Lung (tissue), 12 donors: Measurements from ENCODE around the gene FZD10. TPM values are rescaled to one million over a fixed set of nuclear protein-coding genes. Genes with fewer than 3 reads are reported as not detected.

Experiments
- ATAC-seq: fragments of 200-7000 bp; cut with Tn5 transposase; one replicate; pipeline ENCODE4 v1.9.1; 2020; ENCODE audit warnings: moderate number of reproducible peaks; ENCODE audit not compliant: insufficient read depth, low FRiP score
- DNase-seq, 3 donors: peaks; one replicate each; pipeline ENCODE4 v3.0.0-alpha.2; 2013 to 2017
- H3K27ac ChIP-seq, 2 donors: one replicate each; pipeline ENCODE4 v1.5.1; 2013; ENCODE audit warnings: mild to moderate bottlenecking in 2 of 2, moderate library complexity in 2 of 2, control low read depth in 1 of 2, inconsistent platforms in 1 of 2, low read depth in 1 of 2, low read length in 1 of 2
- H3K27me3 ChIP-seq, 3 donors: one replicate each; pipeline ENCODE4 v1.5.1; 2013; ENCODE audit warnings: low read length in 2 of 3; ENCODE audit not compliant: control insufficient read depth in 3 of 3, insufficient read depth in 3 of 3
- H3K36me3 ChIP-seq, 4 donors: one replicate each; pipeline ENCODE4 v1.5.1; 2013; ENCODE audit warnings: low read length in 4 of 4, mild to moderate bottlenecking in 1 of 4, moderate library complexity in 1 of 4; ENCODE audit not compliant: control insufficient read depth in 4 of 4, insufficient read depth in 4 of 4
- H3K4me1 ChIP-seq, 5 donors: one replicate each; pipeline ENCODE4 v1.5.1; 2013; ENCODE audit warnings: low read length in 5 of 5, mild to moderate bottlenecking in 2 of 5, moderate library complexity in 1 of 5; ENCODE audit not compliant: control insufficient read depth in 5 of 5, insufficient read depth in 5 of 5
- H3K4me3 ChIP-seq: one replicate; pipeline ENCODE4 v1.5.1; 2013; ENCODE audit warnings: mild to moderate bottlenecking, control low read depth, moderate library complexity
- H3K9ac ChIP-seq, 2 donors: one replicate each; pipeline ENCODE4 v1.5.1; 2013; ENCODE audit warnings: low read length in 2 of 2, control low read depth in 1 of 2; ENCODE audit not compliant: insufficient read depth in 1 of 2
- H3K9me3 ChIP-seq, 4 donors: one replicate each; pipeline ENCODE4 v1.5.1; 2013; ENCODE audit warnings: low read length in 3 of 4, mild to moderate bottlenecking in 1 of 4, moderate library complexity in 1 of 4; ENCODE audit not compliant: control insufficient read depth in 4 of 4, insufficient read depth in 3 of 4
- CTCF ChIP-seq: IDR thresholded peaks from 2 replicates; pipeline ENCODE4 v1.5.1; 2012; ENCODE audit warnings: mild to moderate bottlenecking; ENCODE audit errors: control extremely low read depth, extremely low read depth
- WGBS, 2 donors: extraction: QIAGEN DNeasy Blood & Tissue Kit; methylation state at CpG; one replicate each; pipeline ENCODE4 v1.1.7; 2013; 5-methylcytosine and 5-hydroxymethylcytosine counted together
- polyA plus RNA-seq, 2 donors: library from polyadenylated mRNA; stranded (reverse); fragments of 200-250 nt; gene quantifications; one replicate each; pipeline ENCODE4 v1.2.1, GENCODE V29; 2013
- total RNA-seq, 2 donors: library from RNA; depleted of rRNA in 1 of 2; stranded (reverse); fragments of >200 nt in 1 of 2; gene quantifications; one replicate each; pipeline ENCODE4 v1.2.1, GENCODE V29; 2014 to 2021
- donor health status: control.
- donor health status: control.
- donor health status: Bipolar disorder and iron deficiency.
- donor health status: healthy.
- donor health status: DM: yes; HTN: yes; CAD: no.

FZD10 gene
- total and polyA plus RNA-seq, 4 donors, result 0.49 to 1.8 (median 1.1) TPM

- TF ChIP-seq CTCF, result no peak
- Histone ChIP-seq H3K9me3 (peaks cover 0 to 5% (median 0%) of the 10 kb centered on the region in 4 donors), H3K27ac (no peak overlapping the region), H3K36me3 (no peaks in the 10 kb centered on the region), H3K4me3 (no peak overlapping the region), H3K27me3 (peaks cover 2 to 9% (median 4%) of the 10 kb centered on the region in 3 donors), H3K4me1 (peaks cover 0 to 24% (median 0%) of the 10 kb centered on the region in 5 donors), H3K9ac (no peak overlapping the region)
- WGBS, 2 donors, result 74 to 81% methylated on average over 6 of the region's 6 CpGs
- DNase-seq, result no peak
- no peak for ATAC-seq
Measured at GRCh38 chr12:130130346-130130745, 31.9 kb upstream of the FZD10 start.

- no peak for TF ChIP-seq CTCF
Measured at GRCh38 chr12:130131025-130131424, 31.2 kb upstream of the FZD10 start.

GRCh38 chr12:130131801-130132200 lies 30.5 kb upstream of the FZD10 start:
- 69 to 72% methylated on average over 7 to 8 of the region's 8 CpGs for WGBS, 2 donors
- peaks cover 0 to 25% (median 0%) of the 10 kb centered on the region in 5 donors for H3K4me1 ChIP-seq
- no peak for ATAC-seq

More at GRCh38 chr12:130131025-130131424, 31.2 kb upstream of the FZD10 start:
- Histone ChIP-seq H3K9ac (no peak overlapping the region), H3K27ac (no peak overlapping the region), H3K4me3 (no peak overlapping the region), H3K27me3 (peaks cover 2 to 10% (median 4%) of the 10 kb centered on the region in 3 donors), H3K36me3 (no peaks in the 10 kb centered on the region), H3K9me3 (peaks cover 0 to 5% (median 0%) of the 10 kb centered on the region in 4 donors), H3K4me1 (peaks cover 0 to 19% (median 0%) of the 10 kb centered on the region in 5 donors)
- ATAC-seq (no peak), DNase-seq (no peak)
- 80% methylated on average over 14 of the region's 14 CpGs for WGBS, 2 donors

More at GRCh38 chr12:130131801-130132200, 30.5 kb upstream of the FZD10 start:
- peaks cover 2 to 16% (median 4%) of the 10 kb centered on the region in 3 donors for H3K27me3 ChIP-seq
- no peak for TF ChIP-seq CTCF
- H3K27ac ChIP-seq, result no peak overlapping the region
- no peak for DNase-seq
- H3K9me3 ChIP-seq, result peaks cover 0 to 5% (median 0%) of the 10 kb centered on the region in 4 donors
- no peaks in the 10 kb centered on the region for H3K36me3 ChIP-seq
- H3K4me3 ChIP-seq, result no peak overlapping the region
- H3K9ac ChIP-seq, result no peak overlapping the region
